Endothelial cell of hepatic sinusoid (primary cell): Measurements from ENCODE around the gene FYB1.

Experiments used
- in situ Hi-C: cut with HindIII; loops from 2 replicates; pipeline ENCODE4 v1.10.0; 2017; ENCODE audit warnings: low sequenced_read_pairs

FYB1 gene

GRCh38 chr5:39058178-39058921 lies 161.0 kb downstream of the FYB1 start:
- in situ Hi-C loops: no loop called here

- in situ Hi-C loops: no loop called here
Measured at GRCh38 chr5:39057734-39058133, 161.6 kb downstream of the FYB1 start.

- in situ Hi-C loops: no loop called here
Measured at GRCh38 chr5:39055768-39056398, 163.5 kb downstream of the FYB1 start.
